ENCODE measurements around the gene RPS21. TPM values are rescaled to one million over a fixed set of nuclear protein-coding genes. Genes with fewer than 3 reads are reported as not detected.

Gene RPS21
- total and polyA plus RNA-seq, 2 of the 13 experiments (the other 11 are each of a cell fraction or from before 2014, with no cell fraction given): 2,647 to 11,063 TPM

- peaks cover 75% of the 10 kb centered on the region for H3K4me1 ChIP-seq (ENCODE audit: insufficient read depth, low read length)
- no peaks in the 10 kb centered on the region for H3K9me3 ChIP-seq (ENCODE audit: low read length)
- FAIRE-seq: no peak
- peak overlapping the region in 1 of 3 experiments; percentile 95; a peak in 1 of 6 replicates for H3K4me3 ChIP-seq (replicated peaks in 1 of 3; ENCODE audit: insufficient read depth in 1 of 3, low read depth in 2 of 3, low read length in 3 of 3)
- H3K27ac ChIP-seq (ENCODE audit: extremely low read length, insufficient read depth, low read length): peak overlapping the region; percentile 95
- no peaks in the 10 kb centered on the region for H4K20me1 ChIP-seq (ENCODE audit: insufficient read depth, low read length)
- BruUV-seq (replicated peaks): no TSS peak
- H3K4me2 ChIP-seq (ENCODE audit: low read depth, low read length): peak overlapping the region; percentile 97
- H3K36me3 ChIP-seq (replicated peaks in 1 of 2; ENCODE audit: control insufficient read depth in 1 of 2, insufficient read depth in 2 of 2, low read length in 2 of 2): no peaks in the 10 kb centered on the region
- no peak for DNase-seq (ENCODE audit: low spot score)
- ChIA-PET CTCF (ENCODE audit: low intra/inter-chr PET ratio, low total read pairs) (no interaction called here), POLR2A (interaction anchor here (1.4 to 10.1 kb wide), 6 partner anchors 14 to 601 kb away, joined by 3 to 187 read pairs (median 68); partner anchors contain the start of genes ADRM1 and RPS21)
- H3K9ac ChIP-seq (ENCODE audit: insufficient read depth, low read depth, low read length): peak overlapping the region; percentile 90
- intact Hi-C loops (cut with micrococcal nuclease; ENCODE audit: unreplicated experiment): loop anchor here (2.0 to 10.0 kb wide), 2 partner anchors 17 to 423 kb away; partner anchors contain the start of gene MRGBP
- 60% methylated on average over 3 of the region's 8 CpGs for WGBS (ENCODE audit: low lambda C conversion rate)
- TF ChIP-seq IRX3 (CRISPR knock-in tag; IDR thresholded peaks at IDR 0.05; ENCODE audit: borderline replicate concordance, low read depth): peak; percentile 54; the same call in 1 of the 2 replicates
- 0 out of 2 replicates have a peak, but pooled peaks have one; percentile 60 for TF ChIP-seq CHD4 (IDR thresholded peaks at IDR 0.05; ENCODE audit: borderline replicate concordance, low read length)
- no peak for TF ChIP-seq SMYD3 (CRISPR knock-in tag; IDR thresholded peaks at IDR 0.05)
- TF ChIP-seq ZXDC (CRISPR knock-in tag; IDR thresholded peaks at IDR 0.05): 0 out of 2 replicates have a peak, but pooled peaks have one; percentile 1
- TF ChIP-seq AGO1 (IDR thresholded peaks at IDR 0.05; ENCODE audit: low read depth, low read length, poor library complexity, severe bottlenecking): peak; percentile 83
- peak; percentile 9; the same call in 1 of the 2 replicates for TF ChIP-seq KLF15 (CRISPR knock-in tag; IDR thresholded peaks at IDR 0.05; ENCODE audit: borderline replicate concordance)
- TF ChIP-seq ZNF768 (CRISPR knock-in tag; IDR thresholded peaks at IDR 0.05): peak; percentile 31; the same call in 1 of the 2 replicates
- peak; percentile 89 for TF ChIP-seq AGO2 (optimal IDR thresholded peaks at IDR 0.05; ENCODE audit: low read depth, low read length)
- no peak for TF ChIP-seq TFAP4 (IDR thresholded peaks at IDR 0.05; ENCODE audit: borderline replicate concordance, low read depth)
- TF ChIP-seq ZBTB10 (CRISPR knock-in tag; IDR thresholded peaks at IDR 0.05; ENCODE audit: borderline replicate concordance): 0 out of 2 replicates have a peak, but pooled peaks have one; percentile 42
- 0 out of 2 replicates have a peak, but pooled peaks have one; percentile 66 for TF ChIP-seq ZSCAN20 (CRISPR knock-in tag; IDR thresholded peaks at IDR 0.05; ENCODE audit: borderline replicate concordance)
- peak; percentile 67 for TF ChIP-seq U2AF1 (optimal IDR thresholded peaks at IDR 0.05; ENCODE audit: low read depth, low read length)
- TF ChIP-seq GZF1 (CRISPR knock-in tag; IDR thresholded peaks at IDR 0.05): 0 out of 2 replicates have a peak, but pooled peaks have one; percentile 53
- TF ChIP-seq FOSL2 (CRISPR knock-in tag; IDR thresholded peaks at IDR 0.05): no peak
- H3K27me3 ChIP-seq (ENCODE audit: control insufficient read depth in 1 of 2, insufficient read depth in 2 of 2, low read length in 2 of 2): no peaks in the 10 kb centered on the region
- in situ Hi-C loops (cut with HindIII; ENCODE audit: extremely low pct_ligation_motif_present, low pct_unique_long_range_greater_than_20kb): no loop called here
- ATAC-seq: no peak
- peaks cover 4% of the 10 kb centered on the region for H3K79me2 ChIP-seq (ENCODE audit: insufficient read depth, low read length)
- no peak overlapping the region for H2AFZ ChIP-seq (ENCODE audit: low read length)
Observed at GRCh38 chr20:62371588-62372041, 15.3 kb upstream of the RPS21 start.

Measured in HepG2 (cell line).